GM12878 (cell line): Measurements from ENCODE around the gene PTPRU. TPM values are rescaled to one million over a fixed set of nuclear protein-coding genes. Genes with fewer than 3 reads are reported as not detected.

ENCODE experiments used
- ATF3 ChIP-seq: IDR thresholded peaks from 2 replicates; pipeline ENCODE4 v1.6.1; 2011; ENCODE audit warnings: low read depth, mild to moderate bottlenecking, low read length, moderate library complexity, borderline replicate concordance; ENCODE audit errors: extremely low read depth
- CBFB ChIP-seq: IDR thresholded peaks from 2 replicates; pipeline ENCODE4 v1.6.1; 2016; ENCODE audit warnings: antibody characterized with exemption, low read depth
- EED ChIP-seq: sonication (generic); IDR thresholded peaks from 2 replicates; pipeline ENCODE4 v1.6.1; 2016; ENCODE audit warnings: antibody characterized with exemption, low read depth
- IRF4 ChIP-seq: IDR thresholded peaks from 2 replicates; pipeline ENCODE4 v1.6.1; 2011; ENCODE audit warnings: low read depth, low read length
- KDM1A ChIP-seq: fragments of 200-600 bp; sonication (generic); IDR thresholded peaks from 2 replicates; pipeline ENCODE4 v1.6.1; 2016; ENCODE audit warnings: borderline replicate concordance
- MAX ChIP-seq: IDR thresholded peaks from 2 replicates; pipeline ENCODE4 v1.6.1; 2012; ENCODE audit warnings: low read depth, low read length, improper control_type of control experiment
- USF1 ChIP-seq: IDR thresholded peaks from 2 replicates; pipeline ENCODE4 v1.6.1; 2011; ENCODE audit warnings: borderline replicate concordance, low read depth, mild to moderate bottlenecking, moderate library complexity, mixed read lengths, low read length; ENCODE audit not compliant: insufficient read depth; ENCODE audit errors: extremely low read length
- ZNF592 ChIP-seq: fragments of 450-650 bp; IDR thresholded peaks from 2 replicates; pipeline ENCODE4 v1.6.1; 2017; ENCODE audit warnings: mild to moderate bottlenecking, moderate library complexity
- polyA plus RNA-seq, 11 experiments: library from polyadenylated mRNA; depleted of rRNA in 4 of 11; unstranded in 6 of 11; stranded (reverse) in 5 of 11; fragments of >200 nt; fragmentation: Nextera tagmentation in 4 of 11; fragmentation: Illumina TruSeq in 1 of 11; extraction: Ambion mirVana in 4 of 11; extraction: Trizol in 1 of 11; gene quantifications; 1 replicate in 1 of 11; 2 replicates in 10 of 11; pipeline versions ENCODE4 v1.2.1 to v1.2.3, GENCODE V29; 2011 to 2016; ENCODE audit warnings: inconsistent platforms in 2 of 11, missing spikeins in 2 of 11, low read depth in 1 of 11
- total RNA-seq, 4 experiments: library from RNA; depleted of rRNA in 3 of 4; stranded (reverse); fragments of >200 nt in 3 of 4; fragmentation: Illumina TruSeq in 1 of 4; extraction: Trizol in 1 of 4; gene quantifications; 2 replicates each; pipeline versions ENCODE4 v1.2.1 to v1.2.3, GENCODE V29; 2013 to 2021

Gene PTPRU
- total and polyA plus RNA-seq, 10 of the 15 experiments (the other 5 are each of a cell fraction or from before 2014, with no cell fraction given): 0.04 to 2.5 (median 0.73) TPM

GRCh38 chr1:29196863-29197589, 39.3 kb upstream of the PTPRU start (continued):
- TF ChIP-seq ATF3 (no peak), USF1 (no peak), ZNF592 (no peak), CBFB (no peak), EED (no peak), KDM1A (no peak), MAX (no peak), IRF4 (no peak)
